Right cardiac atrium (tissue), 5 donors: ENCODE data around the gene CLIC3. TPM values are rescaled to one million over a fixed set of nuclear protein-coding genes. Genes with fewer than 3 reads are reported as not detected.

ENCODE experiments used
- ATAC-seq, 2 donors: fragments of 200-7000 bp; cut with Tn5 transposase; one replicate each; pipeline versions ENCODE4 v1.8.0 to v1.9.1; 2020; ENCODE audit warnings: moderate library complexity in 2 of 2, mild to moderate bottlenecking in 1 of 2
- DNase-seq, 3 donors: peaks; one replicate each; pipeline ENCODE4 v3.0.0-alpha.2; 2020
- H3K27ac ChIP-seq: one replicate; pipeline ENCODE4 v1.5.1; 2013; ENCODE audit warnings: mild to moderate bottlenecking, low read length, control low read depth, moderate library complexity
- H3K27me3 ChIP-seq: one replicate; pipeline ENCODE4 v1.6.1; 2013; ENCODE audit not compliant: control insufficient read depth, insufficient read depth
- H3K4me1 ChIP-seq: one replicate; pipeline ENCODE4 v1.6.1; 2013; ENCODE audit warnings: low read length; ENCODE audit not compliant: control insufficient read depth, insufficient read depth
- H3K4me3 ChIP-seq: one replicate; pipeline ENCODE4 v1.5.1; 2013; ENCODE audit warnings: low read length, control low read depth
- H3K9me3 ChIP-seq: one replicate; pipeline ENCODE4 v1.6.1; 2013; ENCODE audit warnings: low read length; ENCODE audit not compliant: control insufficient read depth
- WGBS: extraction: QIAGEN DNeasy Blood & Tissue Kit; methylation state at CpG from one replicate; pipeline ENCODE4 v1.1.7; 2013; 5-methylcytosine and 5-hydroxymethylcytosine counted together
- intact Hi-C, 4 donors: fragments of 100-400 bp; cut with DNase I; formaldehyde crosslinking; loops; one replicate each; pipeline versions ENCODE4 v1.11.0 to v1.14.0; 2022 to 2023
- long read RNA-seq, 4 donors: library from polyadenylated mRNA; unstranded; transcript quantifications; one replicate each; pipeline ENCODE4 v2.0.0, GENCODE V29; 2020 to 2021
- polyA plus RNA-seq: library from polyadenylated mRNA; stranded (reverse); fragments of 200-250 nt; gene quantifications from one replicate; pipeline ENCODE4 v1.2.3, GENCODE V29; 2013
- total RNA-seq, 4 donors: library from RNA; stranded (reverse); fragmentation: NEBNext Ultra II Directional; extraction: Animal tissue kit (Norgen Biotek cat#: 25700); gene quantifications; one replicate each; pipeline ENCODE4 v1.2.1, GENCODE V29; 2021
- donor health status: healthy with polysubstance abuse.
- donor health status: DM: no; HTN: yes; CAD: no.
- donor health status: DM: no; HTN: no; CAD: no.
- donor health status: DM: no; HTN: yes; CAD: no; lungs with severe emphysema.
- donor health status: DM: yes; HTN: yes; CAD: no.

The CLIC3 gene
- total RNA-seq (1 to 10 TPM; 2.8 to 6.2 (median 4.8) TPM), polyA plus RNA-seq (6.2 TPM)
- long read RNA-seq, donor 1, partial matches to known transcripts: 2 of 4 reads
- long read RNA-seq, donor 1, other reads (novel, unspliced or antisense): 0 of 4 reads
- long read RNA-seq, donor 2, partial matches to known transcripts: 0 of 2 reads
- long read RNA-seq, donor 2, other reads (novel, unspliced or antisense): 0 of 2 reads
- long read RNA-seq, donor 3, transcript CLIC3-203 (6 exons, 1,017 nt): major isoform, 6 of 10 reads
- long read RNA-seq, donor 3, partial matches to known transcripts: 4 of 10 reads
- long read RNA-seq, donor 3, other reads (novel, unspliced or antisense): 0 of 10 reads
- long read RNA-seq, donor 4, partial matches to known transcripts: 1 of 3 reads
- long read RNA-seq, donor 4, other reads (novel, unspliced or antisense): 0 of 3 reads

- ATAC-seq (peak in 1 of 2 donors; percentile 6), DNase-seq (peak; percentile 56 to 81 (median 80))
- no peaks in the 10 kb centered on the region for H3K9me3 ChIP-seq
- peaks cover 4% of the 10 kb centered on the region for H3K4me1 ChIP-seq
- intact Hi-C loops: no loop called here
- no peak within 1 kb of the TSS for H3K4me3 ChIP-seq
- no peaks in the 10 kb centered on the region for H3K27me3 ChIP-seq
- H3K27ac ChIP-seq: peak within 1 kb of the TSS; percentile 12
- 32% methylated on average over 35 of the region's 35 CpGs for WGBS
These were observed at the start of gene CLIC3 for GRCh38 chr9:136996361-136997292. Gene CLIC3 (minus strand): TSS chr9:136996568. CDS start chr9:136996543, 25 bp downstream.

GRCh38 chr9:137045294-137046087 lies 49.1 kb upstream of the CLIC3 start:
- ATAC-seq (no peak), DNase-seq (peak in 1 of 3 donors; percentile 82)
- no peaks in the 10 kb centered on the region for H3K27me3 ChIP-seq
- H3K9me3 ChIP-seq: no peaks in the 10 kb centered on the region
- 2% methylated on average over 96 of the region's 96 CpGs for WGBS
- peaks cover 2% of the 10 kb centered on the region for H3K4me1 ChIP-seq
- peak overlapping the region; percentile 84 for H3K4me3 ChIP-seq
- H3K27ac ChIP-seq: peak overlapping the region; percentile 26
- intact Hi-C loops: no loop called here

- intact Hi-C loops: no loop called here
- Histone ChIP-seq H3K9me3 (no peaks in the 10 kb centered on the region), H3K4me1 (peaks cover 2% of the 10 kb centered on the region), H3K27ac (peak overlapping the region; percentile 33), H3K27me3 (no peaks in the 10 kb centered on the region), H3K4me3 (peak overlapping the region; percentile 84)
- peak; percentile 9 to 25 for ATAC-seq
- peak in 2 of 3 donors; percentile 64 to 77 for DNase-seq
- WGBS: 36% methylated on average over 18 of the region's 18 CpGs
These were observed 48.3 kb upstream of the CLIC3 start for GRCh38 chr9:137044502-137045177.

- intact Hi-C loops: no loop called here
- Histone ChIP-seq H3K4me3 (peak overlapping the region; percentile 13), H3K4me1 (peaks cover 2% of the 10 kb centered on the region), H3K27ac (peak overlapping the region; percentile 33), H3K27me3 (no peaks in the 10 kb centered on the region), H3K9me3 (no peaks in the 10 kb centered on the region)
- ATAC-seq: no peak
- no peak for DNase-seq
- 69% methylated on average over 12 of the region's 12 CpGs for WGBS
These were observed 47.7 kb upstream of the CLIC3 start for GRCh38 chr9:137044037-137044436.

- Histone ChIP-seq H3K4me3 (no peak overlapping the region), H3K27me3 (no peaks in the 10 kb centered on the region), H3K27ac (peak overlapping the region; percentile 33), H3K4me1 (peaks cover 2% of the 10 kb centered on the region), H3K9me3 (no peaks in the 10 kb centered on the region)
- intact Hi-C loops: no loop called here
- WGBS: 59% methylated on average over 36 of the region's 36 CpGs
- DNase-seq (peak; percentile 86 to 91 (median 88)), ATAC-seq (peak; percentile 64 to 75)
These were observed 46.7 kb upstream of the CLIC3 start for GRCh38 chr9:137042751-137043727.

GRCh38 chr9:137041124-137041523 lies 44.8 kb upstream of the CLIC3 start:
- no peak for DNase-seq
- H3K9me3 ChIP-seq: no peaks in the 10 kb centered on the region
- no peak for ATAC-seq
- no peak overlapping the region for H3K4me3 ChIP-seq
- 58% methylated on average over 16 of the region's 16 CpGs for WGBS
- H3K4me1 ChIP-seq: no peaks in the 10 kb centered on the region
- intact Hi-C loops: no loop called here
- H3K27ac ChIP-seq: no peak overlapping the region
- no peaks in the 10 kb centered on the region for H3K27me3 ChIP-seq

- intact Hi-C loops: no loop called here
- no peak overlapping the region for H3K4me3 ChIP-seq
These were observed 44.2 kb upstream of the CLIC3 start for GRCh38 chr9:137040568-137040967.

GRCh38 chr9:137039611-137040366 lies 43.4 kb upstream of the CLIC3 start:
- Histone ChIP-seq H3K9me3 (no peaks in the 10 kb centered on the region), H3K27ac (no peak overlapping the region), H3K4me1 (no peaks in the 10 kb centered on the region), H3K27me3 (no peaks in the 10 kb centered on the region), H3K4me3 (no peak overlapping the region)
- 93% methylated on average over 32 of the region's 32 CpGs for WGBS
- no peak for ATAC-seq
- peak in 1 of 3 donors; percentile 54 for DNase-seq
- intact Hi-C loops: loop anchor here in 3 of 4 donors (5.0 to 10.0 kb wide), 3 partner anchors 92 to 252 kb away; partner anchors contain the start of genes C8G (in 2 of the 3) and FBXW5 (in 1 of the 3)

More at GRCh38 chr9:137040568-137040967, 44.2 kb upstream of the CLIC3 start:
- Histone ChIP-seq H3K9me3 (no peaks in the 10 kb centered on the region), H3K4me1 (no peaks in the 10 kb centered on the region), H3K27me3 (no peaks in the 10 kb centered on the region), H3K27ac (no peak overlapping the region)
- DNase-seq: no peak
- WGBS: 89% methylated on average over 23 of the region's 23 CpGs
- ATAC-seq: no peak

GRCh38 chr9:137038916-137039315 lies 42.5 kb upstream of the CLIC3 start:
- no peak overlapping the region for H3K4me3 ChIP-seq
- H3K9me3 ChIP-seq: no peaks in the 10 kb centered on the region
- H3K27ac ChIP-seq: no peak overlapping the region
- H3K4me1 ChIP-seq: no peaks in the 10 kb centered on the region
- 87% methylated on average over 9 of the region's 9 CpGs for WGBS
- intact Hi-C loops: loop anchor here in 3 of 4 donors (5.0 to 10.0 kb wide), 3 partner anchors 92 to 252 kb away; partner anchors contain the start of genes C8G (in 2 of the 3) and FBXW5 (in 1 of the 3)
- H3K27me3 ChIP-seq: no peaks in the 10 kb centered on the region
- DNase-seq (no peak), ATAC-seq (no peak)
